Fibroblast of pulmonary artery (primary cell): Measurements from ENCODE around the gene RALB.

Source experiments
- DNase-seq: peaks from one replicate; pipeline ENCODE4 v3.0.0-alpha.2; 2010; ENCODE audit warnings: low read depth
- H3K4me3 ChIP-seq: replicated peaks from 2 replicates; pipeline ENCODE4 v1.5.1; 2011; ENCODE audit warnings: low read depth, mild to moderate bottlenecking, control low read depth, low read length, moderate library complexity
- TF ChIP-seq, protein P1 (sequence below): IDR thresholded peaks from 2 replicates; pipeline ENCODE4 v1.5.1; 2011; ENCODE audit warnings: mild to moderate bottlenecking, control low read depth, low read length, inconsistent platforms; ENCODE audit errors: missing control alignments

Gene RALB

GRCh38 chr2:120236791-120237190 lies 15.9 kb upstream of the RALB start:
- DNase-seq, result no peak
- TF ChIP-seq, protein P1, sequence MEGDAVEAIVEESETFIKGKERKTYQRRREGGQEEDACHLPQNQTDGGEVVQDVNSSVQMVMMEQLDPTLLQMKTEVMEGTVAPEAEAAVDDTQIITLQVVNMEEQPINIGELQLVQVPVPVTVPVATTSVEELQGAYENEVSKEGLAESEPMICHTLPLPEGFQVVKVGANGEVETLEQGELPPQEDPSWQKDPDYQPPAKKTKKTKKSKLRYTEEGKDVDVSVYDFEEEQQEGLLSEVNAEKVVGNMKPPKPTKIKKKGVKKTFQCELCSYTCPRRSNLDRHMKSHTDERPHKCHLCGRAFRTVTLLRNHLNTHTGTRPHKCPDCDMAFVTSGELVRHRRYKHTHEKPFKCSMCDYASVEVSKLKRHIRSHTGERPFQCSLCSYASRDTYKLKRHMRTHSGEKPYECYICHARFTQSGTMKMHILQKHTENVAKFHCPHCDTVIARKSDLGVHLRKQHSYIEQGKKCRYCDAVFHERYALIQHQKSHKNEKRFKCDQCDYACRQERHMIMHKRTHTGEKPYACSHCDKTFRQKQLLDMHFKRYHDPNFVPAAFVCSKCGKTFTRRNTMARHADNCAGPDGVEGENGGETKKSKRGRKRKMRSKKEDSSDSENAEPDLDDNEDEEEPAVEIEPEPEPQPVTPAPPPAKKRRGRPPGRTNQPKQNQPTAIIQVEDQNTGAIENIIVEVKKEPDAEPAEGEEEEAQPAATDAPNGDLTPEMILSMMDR, result no peak
- no peak overlapping the region for H3K4me3 ChIP-seq

GRCh38 chr2:120237491-120237902 lies 15.2 kb upstream of the RALB start:
- H3K4me3 ChIP-seq, result no peak overlapping the region
- DNase-seq, result peak; percentile 52
- TF ChIP-seq, protein P1, result no peak

DNA sequence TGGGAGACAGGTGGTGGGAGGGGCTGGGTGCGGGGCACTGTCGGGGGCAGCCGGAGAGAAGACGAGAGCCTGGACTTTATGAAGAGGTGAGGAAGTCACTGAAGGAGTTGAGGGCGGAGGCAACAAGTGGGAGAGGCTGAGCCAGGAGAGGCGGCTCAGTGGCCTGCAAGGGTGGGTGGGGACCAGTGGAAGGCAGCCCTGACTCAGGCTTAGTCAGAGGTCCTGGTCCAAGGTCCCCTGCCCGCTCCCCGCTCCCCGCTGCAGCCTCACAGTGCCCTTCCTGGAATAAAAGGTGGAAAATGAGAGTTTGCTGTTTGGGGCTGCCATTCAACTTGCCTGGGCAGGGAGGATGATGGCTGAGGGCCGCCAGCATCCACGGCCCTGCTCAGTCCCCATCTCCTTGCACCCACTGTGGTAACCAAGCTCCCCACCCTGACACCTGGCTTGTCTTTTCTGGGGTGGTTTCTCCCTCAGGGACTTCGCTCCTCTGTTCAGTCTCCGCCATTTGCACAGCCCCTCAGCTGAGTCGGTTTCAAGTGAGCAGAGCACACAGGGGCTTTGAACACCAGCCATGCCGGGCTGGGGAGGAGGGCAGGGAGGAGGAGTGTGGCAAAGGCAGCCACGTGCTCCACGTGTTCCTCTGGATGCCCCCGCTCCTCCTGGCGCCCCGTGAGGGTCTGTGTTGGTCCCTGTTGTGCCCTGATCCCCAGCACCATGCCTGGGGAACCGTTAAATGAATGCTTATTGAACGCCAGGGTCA lies 13.7 kb upstream of the RALB start:
- no peak overlapping the region for H3K4me3 ChIP-seq
- peak; percentile 57 for DNase-seq
- TF ChIP-seq, protein P1, result no peak

DNA sequence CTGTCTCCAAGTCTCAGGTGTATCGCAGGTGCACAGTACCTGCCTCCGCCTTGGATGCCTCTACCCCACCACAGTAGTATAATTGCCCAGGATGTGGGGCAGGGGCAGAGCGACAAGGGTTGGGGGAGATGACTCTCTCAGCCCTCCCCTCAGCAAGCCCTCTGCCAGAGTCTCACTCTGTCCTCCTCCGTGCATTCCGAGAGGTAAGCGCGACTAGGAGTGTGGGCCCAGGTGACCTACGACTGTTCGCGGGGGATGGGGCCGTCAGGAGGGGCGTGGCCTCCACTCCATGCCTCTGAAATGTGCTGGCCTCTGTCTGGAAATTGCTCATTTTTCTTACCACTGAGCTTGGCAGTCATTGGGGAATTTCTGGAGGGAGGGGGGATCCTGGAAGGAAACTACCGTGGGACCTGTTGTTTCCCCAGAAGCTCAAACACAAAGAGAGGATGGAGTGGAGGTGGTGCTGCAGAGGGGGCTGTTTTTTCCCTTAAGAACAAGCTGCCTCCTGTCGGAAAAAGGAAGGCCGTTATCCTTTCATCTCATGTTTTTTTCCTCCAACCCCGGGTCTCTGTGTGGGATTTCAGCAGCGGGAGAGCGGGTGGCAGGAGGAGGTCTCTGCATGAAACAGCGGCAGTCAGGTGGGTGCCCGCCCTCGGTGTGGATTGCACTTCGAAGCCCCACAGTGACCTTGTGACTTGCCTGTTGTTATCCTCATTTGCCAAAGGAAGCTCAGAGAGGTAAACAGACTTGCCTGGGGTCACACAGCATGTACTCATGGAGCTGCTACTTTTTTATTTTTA lies 13.0 kb upstream of the RALB start:
- TF ChIP-seq, protein P1, result no peak
- H3K4me3 ChIP-seq, result no peak overlapping the region
- peak; percentile 89 for DNase-seq

- TF ChIP-seq, protein P1, result no peak
- no peak overlapping the region for H3K4me3 ChIP-seq
- no peak for DNase-seq
These were observed 11.7 kb upstream of the RALB start for GRCh38 chr2:120240901-120241429.

GRCh38 chr2:120241684-120242083 lies 11.0 kb upstream of the RALB start:
- no peak overlapping the region for H3K4me3 ChIP-seq
- TF ChIP-seq, protein P1, result no peak
- no peak for DNase-seq
